ENCODE measurements around the gene SUFU. TPM values are rescaled to one million over a fixed set of nuclear protein-coding genes. Genes with fewer than 3 reads are reported as not detected.

The SUFU gene
- total and polyA plus RNA-seq, 2 donors (not counting 1 experiment from before 2014, with no cell fraction given) = 4.8 to 13.3 TPM

- no peaks in the 10 kb centered on the region for H3K27me3 Mint-ChIP-seq
- no peaks in the 10 kb centered on the region for H3K9me3 ChIP-seq (ENCODE audit: control extremely low read depth in 1 of 3, control insufficient read depth in 2 of 3, insufficient read depth in 1 of 3, low read length in 2 of 3)
- 98% methylated on average over 34 of the region's 36 CpGs for WGBS (ENCODE audit: insufficient coverage)
- H4K20me1 ChIP-seq (ENCODE audit: control insufficient read depth, insufficient read depth, low read length, poor library complexity, severe bottlenecking) = no peaks in the 10 kb centered on the region
- no peaks in the 10 kb centered on the region for H3K4me1 Mint-ChIP-seq
- H3K27me3 ChIP-seq (replicated peaks in 1 of 4; ENCODE audit: control extremely low read depth in 1 of 4, control insufficient read depth in 3 of 4, insufficient read depth in 4 of 4, low read length in 3 of 4) = no peaks in the 10 kb centered on the region
- H3K36me3 ChIP-seq (replicated peaks in 1 of 2; ENCODE audit: control extremely low read depth in 1 of 2, control insufficient read depth in 1 of 2, extremely low read depth in 1 of 2, insufficient read depth in 2 of 2, low read length in 1 of 2) = no peaks in the 10 kb centered on the region
- no peak overlapping the region for H3K27ac Mint-ChIP-seq
- no peak overlapping the region for H2AFZ ChIP-seq (ENCODE audit: insufficient read depth, low read depth, low read length, poor library complexity, severe bottlenecking)
- ChIA-PET POLR2A (no interaction called here), CTCF (interaction anchor here (1.0 to 1.5 kb wide), 2 partner anchors 9 to 370 kb away, joined by 3 to 4 read pairs; no protein-coding TSS in a partner anchor)
- H3K79me2 ChIP-seq (ENCODE audit: control insufficient read depth, insufficient read depth, low read length) = no peaks in the 10 kb centered on the region
- TF ChIP-seq EZH2 (IDR thresholded peaks at IDR 0.05; ENCODE audit: borderline replicate concordance, insufficient read depth, low read depth, low read length, poor library complexity, severe bottlenecking) (no peak), CTCF (IDR thresholded peaks at IDR 0.05) (no peak)
- H3K4me1 ChIP-seq (ENCODE audit: control insufficient read depth in 2 of 2, insufficient read depth in 2 of 2, low read length in 2 of 2) = no peaks in the 10 kb centered on the region
- intact Hi-C loops (cut with micrococcal nuclease) = no loop called here
- no peak overlapping the region for H3K9ac ChIP-seq (ENCODE audit: low read length)
- no peak overlapping the region for H3K4me2 ChIP-seq (replicated peaks; ENCODE audit: low read depth, low read length, poor library complexity, severe bottlenecking)
- DNase-seq = no peak
- H3K4me3 Mint-ChIP-seq = no peak overlapping the region
- H3K27ac ChIP-seq (ENCODE audit: low read length in 2 of 2) = no peak overlapping the region
- no peak overlapping the region for H3K4me3 ChIP-seq (ENCODE audit: control extremely low read depth in 1 of 5, extremely low read depth in 1 of 5, insufficient read depth in 1 of 5, low read depth in 2 of 5, low read length in 4 of 5)
- no peaks in the 10 kb centered on the region for H3K9me3 Mint-ChIP-seq (ENCODE audit: insufficient read depth)
- no peak for ATAC-seq (ENCODE audit: low read depth)
These were observed 32.9 kb upstream of the SUFU start for GRCh38 chr10:102470579-102471546.

Measured in B cell (primary cell).